ENCODE measurements around the gene KCNK10. TPM values are rescaled to one million over a fixed set of nuclear protein-coding genes. Genes with fewer than 3 reads are reported as not detected.

The KCNK10 gene
- total and polyA plus RNA-seq, 2 donors (not counting 1 experiment from before 2014, with no cell fraction given), result 0.20 TPM; not detected in 1

DNA sequence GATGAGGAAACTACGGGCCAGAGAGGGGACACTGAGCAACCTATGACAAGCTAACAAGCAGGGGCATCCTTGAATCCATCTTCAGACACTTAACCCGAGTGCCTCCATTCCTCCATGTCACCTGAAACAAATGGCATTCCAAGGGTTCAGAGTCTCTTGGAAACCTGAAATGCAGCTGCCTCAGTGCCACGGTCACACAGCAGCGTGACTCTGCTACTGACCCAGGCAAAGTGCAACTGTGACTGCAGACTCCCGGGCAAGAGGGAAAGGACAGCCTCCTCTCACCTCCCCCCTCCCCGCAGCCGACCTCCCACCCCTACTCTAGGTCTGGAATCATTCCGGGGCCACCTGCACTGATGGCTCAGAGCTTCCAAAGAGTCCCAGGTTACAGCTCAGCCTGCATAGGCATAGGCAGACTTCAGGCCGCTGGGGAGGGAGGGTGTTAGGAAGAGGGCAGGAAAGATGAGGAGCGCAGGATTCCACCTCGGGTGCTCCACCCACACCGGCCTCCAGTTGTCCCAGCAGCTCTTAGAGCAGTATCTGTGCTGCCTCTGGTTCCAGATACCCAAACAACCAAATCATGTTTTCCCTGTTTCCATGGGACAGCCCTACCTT lies 53.2 kb downstream of the KCNK10 start:
- Mint-ChIP-seq H3K27me3 (peaks cover 23% of the 10 kb centered on the region), H3K4me1 (no peaks in the 10 kb centered on the region), H3K27ac (no peak overlapping the region), H3K4me3 (no peak overlapping the region), H3K9me3 (ENCODE audit: insufficient read depth) (no peaks in the 10 kb centered on the region)
- Histone ChIP-seq H3K36me3 (replicated peaks in 1 of 2; ENCODE audit: control extremely low read depth in 1 of 2, control insufficient read depth in 1 of 2, extremely low read depth in 1 of 2, insufficient read depth in 2 of 2, low read length in 1 of 2) (no peaks in the 10 kb centered on the region), H2AFZ (ENCODE audit: insufficient read depth, low read depth, low read length, poor library complexity, severe bottlenecking) (no peak overlapping the region), H3K9me3 (ENCODE audit: control extremely low read depth in 1 of 3, control insufficient read depth in 2 of 3, insufficient read depth in 1 of 3, low read length in 2 of 3) (no peaks in the 10 kb centered on the region), H3K27ac (ENCODE audit: low read length in 2 of 2) (no peak overlapping the region), H3K79me2 (ENCODE audit: control insufficient read depth, insufficient read depth, low read length) (no peaks in the 10 kb centered on the region), H3K27me3 (replicated peaks in 1 of 4; ENCODE audit: control extremely low read depth in 1 of 4, control insufficient read depth in 3 of 4, insufficient read depth in 4 of 4, low read length in 3 of 4) (peaks cover 0 to 6% (median 0%) of the 10 kb centered on the region in 4 experiments), H3K4me2 (replicated peaks; ENCODE audit: low read depth, low read length, poor library complexity, severe bottlenecking) (no peak overlapping the region), H4K20me1 (ENCODE audit: control insufficient read depth, insufficient read depth, low read length, poor library complexity, severe bottlenecking) (no peaks in the 10 kb centered on the region), H3K9ac (ENCODE audit: low read length) (no peak overlapping the region), H3K4me3 (ENCODE audit: control extremely low read depth in 1 of 5, extremely low read depth in 1 of 5, insufficient read depth in 1 of 5, low read depth in 2 of 5, low read length in 4 of 5) (no peak overlapping the region), H3K4me1 (ENCODE audit: control insufficient read depth in 2 of 2, insufficient read depth in 2 of 2, low read length in 2 of 2) (no peaks in the 10 kb centered on the region)
- ChIA-PET POLR2A (no interaction called here), CTCF (no interaction called here)
- no peak for DNase-seq
- 70% methylated on average over 7 of the region's 12 CpGs for WGBS (ENCODE audit: insufficient coverage)
- no peak for TF ChIP-seq EZH2 (IDR thresholded peaks at IDR 0.05; ENCODE audit: borderline replicate concordance, insufficient read depth, low read depth, low read length, poor library complexity, severe bottlenecking)
- TF ChIP-seq, protein P1, sequence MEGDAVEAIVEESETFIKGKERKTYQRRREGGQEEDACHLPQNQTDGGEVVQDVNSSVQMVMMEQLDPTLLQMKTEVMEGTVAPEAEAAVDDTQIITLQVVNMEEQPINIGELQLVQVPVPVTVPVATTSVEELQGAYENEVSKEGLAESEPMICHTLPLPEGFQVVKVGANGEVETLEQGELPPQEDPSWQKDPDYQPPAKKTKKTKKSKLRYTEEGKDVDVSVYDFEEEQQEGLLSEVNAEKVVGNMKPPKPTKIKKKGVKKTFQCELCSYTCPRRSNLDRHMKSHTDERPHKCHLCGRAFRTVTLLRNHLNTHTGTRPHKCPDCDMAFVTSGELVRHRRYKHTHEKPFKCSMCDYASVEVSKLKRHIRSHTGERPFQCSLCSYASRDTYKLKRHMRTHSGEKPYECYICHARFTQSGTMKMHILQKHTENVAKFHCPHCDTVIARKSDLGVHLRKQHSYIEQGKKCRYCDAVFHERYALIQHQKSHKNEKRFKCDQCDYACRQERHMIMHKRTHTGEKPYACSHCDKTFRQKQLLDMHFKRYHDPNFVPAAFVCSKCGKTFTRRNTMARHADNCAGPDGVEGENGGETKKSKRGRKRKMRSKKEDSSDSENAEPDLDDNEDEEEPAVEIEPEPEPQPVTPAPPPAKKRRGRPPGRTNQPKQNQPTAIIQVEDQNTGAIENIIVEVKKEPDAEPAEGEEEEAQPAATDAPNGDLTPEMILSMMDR (IDR thresholded peaks at IDR 0.05), result no peak
- no peak for ATAC-seq (ENCODE audit: low read depth)
- intact Hi-C loops (cut with micrococcal nuclease), result no loop called here

DNA sequence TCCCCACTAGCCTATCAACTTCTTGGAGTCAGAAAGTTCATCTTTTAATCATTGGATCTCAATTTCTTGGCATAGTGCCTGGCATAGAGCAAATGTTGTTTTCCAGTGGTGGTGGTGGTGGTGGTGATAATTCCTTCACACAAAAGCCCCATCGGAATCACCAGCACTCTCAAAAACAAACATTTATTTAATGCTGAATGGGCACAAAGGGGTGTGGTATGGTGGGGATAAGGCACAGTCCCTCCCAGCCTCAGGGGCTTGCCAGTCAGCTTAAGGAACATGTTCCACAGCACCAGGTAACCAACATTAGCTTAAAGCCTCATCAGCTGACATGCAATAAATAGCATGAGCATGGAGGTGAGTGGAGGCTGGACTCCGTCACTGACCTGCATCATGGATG lies 56.6 kb downstream of the KCNK10 start:
- H3K27me3 Mint-ChIP-seq, result peaks cover 20% of the 10 kb centered on the region
- WGBS (ENCODE audit: insufficient coverage), result 100% methylated on average over 1 of the region's 2 CpGs
- CTCF ChIA-PET, result no interaction called here

More for the DNA sequence above, 56.6 kb downstream of the KCNK10 start:
- Histone ChIP-seq H3K27ac (ENCODE audit: low read length in 2 of 2) (no peak overlapping the region), H3K79me2 (ENCODE audit: control insufficient read depth, insufficient read depth, low read length) (no peaks in the 10 kb centered on the region), H3K9ac (ENCODE audit: low read length) (no peak overlapping the region), H3K4me1 (ENCODE audit: control insufficient read depth in 2 of 2, insufficient read depth in 2 of 2, low read length in 2 of 2) (no peaks in the 10 kb centered on the region), H3K4me3 (ENCODE audit: control extremely low read depth in 1 of 5, extremely low read depth in 1 of 5, insufficient read depth in 1 of 5, low read depth in 2 of 5, low read length in 4 of 5) (no peak overlapping the region), H3K9me3 (ENCODE audit: control extremely low read depth in 1 of 3, control insufficient read depth in 2 of 3, insufficient read depth in 1 of 3, low read length in 2 of 3) (no peaks in the 10 kb centered on the region), H3K27me3 (replicated peaks in 1 of 4; ENCODE audit: control extremely low read depth in 1 of 4, control insufficient read depth in 3 of 4, insufficient read depth in 4 of 4, low read length in 3 of 4) (peaks cover 0 to 5% (median 0%) of the 10 kb centered on the region in 4 experiments), H2AFZ (ENCODE audit: insufficient read depth, low read depth, low read length, poor library complexity, severe bottlenecking) (no peak overlapping the region), H3K4me2 (replicated peaks; ENCODE audit: low read depth, low read length, poor library complexity, severe bottlenecking) (no peak overlapping the region), H4K20me1 (ENCODE audit: control insufficient read depth, insufficient read depth, low read length, poor library complexity, severe bottlenecking) (no peaks in the 10 kb centered on the region), H3K36me3 (replicated peaks in 1 of 2; ENCODE audit: control extremely low read depth in 1 of 2, control insufficient read depth in 1 of 2, extremely low read depth in 1 of 2, insufficient read depth in 2 of 2, low read length in 1 of 2) (no peaks in the 10 kb centered on the region)
- ATAC-seq (ENCODE audit: low read depth), result no peak
- H3K9me3 Mint-ChIP-seq (ENCODE audit: insufficient read depth), result no peaks in the 10 kb centered on the region
- DNase-seq, result no peak
- POLR2A ChIA-PET, result no interaction called here
- no peak overlapping the region for H3K27ac Mint-ChIP-seq
- TF ChIP-seq, protein P1 (IDR thresholded peaks at IDR 0.05), result no peak
- TF ChIP-seq EZH2 (IDR thresholded peaks at IDR 0.05; ENCODE audit: borderline replicate concordance, insufficient read depth, low read depth, low read length, poor library complexity, severe bottlenecking), result no peak
- no peaks in the 10 kb centered on the region for H3K4me1 Mint-ChIP-seq
- intact Hi-C loops (cut with micrococcal nuclease), result no loop called here
- H3K4me3 Mint-ChIP-seq, result no peak overlapping the region
